ENCODE measurements around the gene SUSD3. TPM values are rescaled to one million over a fixed set of nuclear protein-coding genes. Genes with fewer than 3 reads are reported as not detected.

SUSD3 gene
- total RNA-seq, result 1.1 and 2.0 TPM in 2 replicates

DNA sequence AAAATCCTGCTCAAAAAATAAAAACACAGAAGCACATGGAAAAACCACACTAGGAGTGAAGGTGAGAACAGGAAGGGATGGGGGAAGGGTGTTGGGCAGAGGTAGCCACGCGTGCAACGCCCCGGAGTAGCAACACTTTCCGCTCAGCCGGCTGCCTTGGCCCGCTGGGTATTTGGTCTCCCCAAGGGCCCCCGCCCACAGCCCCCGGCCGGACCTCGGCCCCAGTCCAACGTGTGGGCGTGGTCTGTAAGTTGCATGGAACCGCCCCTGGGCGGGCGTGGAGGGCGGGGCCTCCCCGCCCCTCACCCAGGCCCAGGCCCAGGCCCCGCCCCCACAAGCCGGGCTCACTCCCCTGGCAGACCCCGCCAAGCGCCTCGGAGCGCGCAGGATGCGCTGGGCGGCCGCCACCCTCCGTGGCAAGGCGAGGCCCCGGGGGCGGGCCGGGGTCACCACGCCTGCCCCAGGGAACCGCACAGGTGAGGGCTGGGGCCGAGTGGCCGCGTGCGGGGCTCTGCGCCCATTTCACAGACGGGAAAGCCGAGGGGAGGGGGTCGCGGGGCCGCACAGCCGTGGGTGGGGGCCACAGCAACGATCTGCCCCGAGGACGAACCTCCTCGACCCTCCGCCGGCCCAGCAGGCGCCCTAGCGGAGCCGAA lies at the start of gene SUSD3:
Gene SUSD3 (plus strand): TSS at position 347 of the 656 bp plus-strand sequence. CDS start 42 bp downstream, at position 389.

DNA sequence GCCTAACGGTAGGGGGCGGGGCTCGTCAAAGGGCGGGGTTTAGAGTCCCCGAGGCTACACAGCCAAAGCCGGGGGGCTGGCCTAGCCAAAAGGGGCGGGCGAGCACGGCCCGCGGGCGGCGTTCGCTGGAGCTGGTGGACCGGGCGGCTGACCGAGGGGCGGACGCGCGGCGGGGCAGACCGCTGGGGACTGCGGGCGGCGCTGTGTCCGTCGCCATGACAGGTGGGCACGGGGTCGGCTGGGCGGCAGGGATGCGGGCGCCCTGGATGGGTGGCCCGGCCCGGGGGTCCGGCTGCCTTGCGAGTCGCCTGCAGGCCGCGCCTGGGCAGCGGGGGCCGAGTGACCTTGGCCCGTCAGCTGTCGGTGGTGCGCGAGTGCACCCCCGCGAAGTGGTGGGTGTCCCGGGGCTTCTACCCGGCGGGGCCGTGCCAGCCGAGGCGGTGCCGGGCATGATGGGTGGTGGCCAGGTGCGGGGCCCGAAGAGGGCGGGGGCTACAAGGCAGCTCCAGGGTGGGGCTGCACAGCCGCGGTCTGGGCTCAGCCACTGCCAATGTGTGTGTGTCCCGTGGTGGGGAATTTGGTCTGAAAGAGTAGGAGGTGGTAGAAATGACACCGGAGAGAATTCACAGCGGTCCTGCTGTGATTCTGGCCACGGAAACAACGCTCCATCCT lies 37.8 kb downstream of the SUSD3 start, which contains the start of gene CARD19:
Gene CARD19 (plus strand): TSS at position 87 of the 672 bp plus-strand sequence. CDS start 129 bp downstream, at position 216.

DNA sequence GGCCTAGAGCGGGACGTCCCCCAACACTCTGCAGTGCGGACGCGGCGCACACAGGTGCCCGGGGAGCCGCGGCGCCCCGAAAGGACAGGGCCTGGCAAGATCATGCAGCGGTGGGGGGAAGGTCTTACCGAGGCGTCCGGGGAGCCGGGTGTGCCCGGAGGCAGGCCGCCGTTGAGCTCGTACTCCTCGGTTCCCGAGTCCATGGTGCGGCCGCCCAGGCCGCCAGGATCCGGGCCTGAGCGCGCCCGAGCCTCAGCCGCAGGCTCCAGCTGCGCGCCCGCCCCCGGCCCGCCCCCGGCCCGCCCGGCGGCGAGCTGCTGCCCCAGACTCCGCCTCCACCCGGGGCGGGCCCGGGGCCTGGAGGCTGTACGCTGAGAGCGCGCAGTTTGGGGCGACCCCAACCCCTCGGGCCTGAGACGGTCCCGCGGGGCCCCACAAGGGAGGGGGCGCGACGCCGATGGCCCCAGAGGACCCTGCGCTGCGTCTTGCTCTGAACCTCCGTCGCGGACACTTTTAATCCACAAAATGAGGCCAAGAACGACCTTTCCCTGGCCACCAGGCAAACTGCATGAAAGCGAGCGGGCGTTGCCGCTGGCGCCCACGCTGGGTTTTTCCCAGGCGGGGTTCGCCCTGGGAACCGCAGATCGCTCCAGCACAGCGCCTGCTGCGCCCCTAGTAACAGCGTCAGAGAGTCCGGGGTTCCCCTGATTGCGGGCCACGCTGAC lies 75.7 kb downstream of the SUSD3 start, which contains the start of gene NINJ1:
Gene NINJ1 (minus strand): TSS at position 237 of the 725 bp plus-strand sequence. CDS start 34 bp downstream, at position 203.

Other genes with a start within 250 kb of the SUSD3 start
- 4.7 and 5.2 TPM in 2 replicates for gene ZNF484, start 180.7 kb upstream of the SUSD3 start, total RNA-seq
- gene FGD3, start 111.2 kb upstream of the SUSD3 start, total RNA-seq, result not detected in 2 replicates
- 87.6 and 117 TPM in 2 replicates for gene CARD19, start 37.5 kb downstream of the SUSD3 start, total RNA-seq
- gene NINJ1, start 75.5 kb downstream of the SUSD3 start, total RNA-seq, result 19.5 and 41.3 TPM in 2 replicates
- gene WNK2, start 125.4 kb downstream of the SUSD3 start, total RNA-seq, result not detected in 2 replicates